ENCODE data around the gene PHLDA1.

- TF ChIP-seq CTCF (conservative IDR thresholded peaks at IDR 0.05) (no peak), ZFX (IDR thresholded peaks at IDR 0.05) (no peak)
Measured at GRCh38 chr12:76010732-76011458, 20.7 kb downstream of the PHLDA1 start.
